ENCODE measurements around the gene FGGY.
"Not testable (repeated sequence)": the region's sequence is repeated elsewhere in the genome, so short reads cannot be mapped to it uniquely, and the experiment has no call there.

The FGGY gene

GRCh38 chr1:59718064-59718988 is 421.4 kb downstream of the FGGY start:
- no peak for DNase-seq

- DNase-seq = no peak
Observed at GRCh38 chr1:59718989-59719360, 422.1 kb downstream of the FGGY start.

- no peak for DNase-seq
Observed at GRCh38 chr1:59720326-59721115, 423.6 kb downstream of the FGGY start.

GRCh38 chr1:59730302-59730701 is 433.4 kb downstream of the FGGY start:
- no peak for DNase-seq

- peak; percentile 40 for DNase-seq
Observed at GRCh38 chr1:59730759-59731478, 434.0 kb downstream of the FGGY start.

- DNase-seq = no peak
Observed at GRCh38 chr1:59731591-59731990, 434.7 kb downstream of the FGGY start.

- no peak for DNase-seq
Observed at GRCh38 chr1:59732214-59732955, 435.5 kb downstream of the FGGY start.

GRCh38 chr1:59733443-59734141 is 436.7 kb downstream of the FGGY start:
- no peak for DNase-seq

GRCh38 chr1:59735927-59736326 is 439.0 kb downstream of the FGGY start:
- DNase-seq = not testable (repeated sequence)

GRCh38 chr1:59736744-59737143 is 439.9 kb downstream of the FGGY start:
- no peak for DNase-seq

GRCh38 chr1:59737638-59738037 is 440.7 kb downstream of the FGGY start:
- no peak for DNase-seq

- DNase-seq = no peak
Observed at GRCh38 chr1:59738152-59738551, 441.3 kb downstream of the FGGY start.

- no peak for DNase-seq
Observed at GRCh38 chr1:59738591-59739015, 441.7 kb downstream of the FGGY start.

GRCh38 chr1:59739111-59739510 is 442.2 kb downstream of the FGGY start:
- no peak for DNase-seq

- DNase-seq = no peak
Observed at GRCh38 chr1:59742526-59742925, 445.6 kb downstream of the FGGY start.

- peak; percentile 11 for DNase-seq
Observed at GRCh38 chr1:59743324-59744091, 446.6 kb downstream of the FGGY start.

GRCh38 chr1:59747420-59748024 is 450.6 kb downstream of the FGGY start:
- no peak for DNase-seq

- no peak for DNase-seq
Observed at GRCh38 chr1:59748123-59748522, 451.2 kb downstream of the FGGY start.

- no peak for DNase-seq
Observed at GRCh38 chr1:59750328-59751003, 453.6 kb downstream of the FGGY start.

GRCh38 chr1:59751004-59751395 is 454.1 kb downstream of the FGGY start:
- DNase-seq = no peak
